Measurements from ENCODE around the gene CLMN.
"Not testable (repeated sequence)": the region's sequence is repeated elsewhere in the genome, so short reads cannot be mapped to it uniquely, and the experiment has no call there.

CLMN gene

DNA sequence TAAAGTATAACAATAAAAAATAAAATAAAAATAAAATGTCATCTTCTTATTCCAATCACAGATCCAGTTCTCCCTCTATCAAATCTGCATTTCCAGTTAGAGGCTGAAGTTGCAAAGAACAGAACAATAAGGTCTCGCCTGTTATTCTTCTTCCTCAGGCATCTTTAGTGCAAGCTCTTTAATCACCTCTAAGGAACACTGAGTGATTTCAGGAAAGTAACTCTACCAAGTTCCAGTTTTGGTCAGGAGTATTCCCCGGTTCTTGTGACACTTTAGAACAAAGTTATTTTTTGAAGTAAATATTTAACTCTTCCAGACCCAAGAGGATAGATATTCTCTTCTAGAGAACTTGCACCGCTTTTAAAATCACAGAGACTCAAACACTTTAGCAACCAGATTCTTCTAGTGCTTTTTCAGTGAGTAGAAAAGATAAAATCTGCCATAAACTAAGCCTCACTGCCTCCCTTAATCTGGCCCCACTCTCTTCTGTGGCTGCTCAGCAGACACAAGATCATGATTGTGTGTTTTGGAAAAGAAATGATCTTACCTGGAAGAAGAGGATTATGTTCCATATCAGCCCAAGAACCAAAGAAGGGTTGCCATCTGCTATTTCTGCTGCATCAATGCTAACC lies 104.5 kb downstream of the CLMN start:
- DNase-seq: no peak

DNA sequence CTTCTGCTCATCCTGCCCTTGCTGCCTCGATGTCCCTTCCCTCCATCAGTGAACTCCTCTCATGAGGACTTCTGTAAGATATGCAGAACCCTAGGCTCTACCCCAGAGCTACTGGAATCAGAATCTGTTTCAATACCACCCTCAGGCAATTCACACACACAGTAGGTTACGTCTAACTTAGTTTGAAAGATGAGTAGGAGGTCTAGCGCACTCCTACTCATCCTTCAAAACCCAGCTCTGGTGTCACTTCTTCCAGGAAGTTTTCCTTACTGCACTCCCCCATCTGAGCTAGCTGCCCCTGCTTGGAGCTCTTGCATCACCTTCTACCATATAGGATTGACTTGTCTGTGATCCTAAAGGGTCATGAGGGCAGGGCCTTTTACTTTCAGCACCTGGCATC lies 105.9 kb downstream of the CLMN start:
- DNase-seq: no peak

DNA sequence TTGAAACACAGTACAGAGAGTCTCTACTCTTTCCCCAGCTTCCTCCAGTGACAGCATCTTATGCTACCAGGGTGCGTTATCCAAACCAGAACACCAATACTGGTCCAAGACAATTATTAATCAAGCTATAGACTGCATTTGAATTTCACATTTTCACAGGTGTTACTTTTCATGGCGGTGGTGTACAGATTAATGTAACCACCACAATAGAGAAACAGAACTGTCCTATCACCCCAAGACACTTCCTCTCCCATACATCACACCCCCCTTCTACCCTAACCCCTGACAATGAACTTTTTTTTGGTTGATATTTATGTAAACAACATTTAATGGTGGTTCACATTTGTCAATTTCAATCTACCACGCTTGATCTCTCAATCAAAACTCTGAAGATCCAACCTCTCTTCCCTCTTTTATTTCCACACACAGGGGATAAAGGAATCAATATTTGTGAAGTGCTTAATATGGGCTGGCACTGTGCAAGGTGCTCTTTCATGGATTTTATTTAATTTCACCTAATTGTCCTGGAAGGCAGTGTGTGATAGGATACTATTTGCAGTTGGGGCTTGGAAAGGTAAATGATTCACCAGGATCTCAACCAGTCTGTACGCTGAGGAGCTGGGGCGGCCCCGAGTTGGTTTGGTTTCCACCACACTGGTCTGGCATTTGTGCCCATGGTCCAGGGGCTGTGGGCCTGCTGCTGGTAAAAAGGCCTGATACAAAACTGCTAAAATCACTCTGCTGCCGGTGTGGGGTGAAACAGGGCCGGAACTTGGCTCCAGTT lies 107.8 kb downstream of the CLMN start:
- DNase-seq: no peak

DNA sequence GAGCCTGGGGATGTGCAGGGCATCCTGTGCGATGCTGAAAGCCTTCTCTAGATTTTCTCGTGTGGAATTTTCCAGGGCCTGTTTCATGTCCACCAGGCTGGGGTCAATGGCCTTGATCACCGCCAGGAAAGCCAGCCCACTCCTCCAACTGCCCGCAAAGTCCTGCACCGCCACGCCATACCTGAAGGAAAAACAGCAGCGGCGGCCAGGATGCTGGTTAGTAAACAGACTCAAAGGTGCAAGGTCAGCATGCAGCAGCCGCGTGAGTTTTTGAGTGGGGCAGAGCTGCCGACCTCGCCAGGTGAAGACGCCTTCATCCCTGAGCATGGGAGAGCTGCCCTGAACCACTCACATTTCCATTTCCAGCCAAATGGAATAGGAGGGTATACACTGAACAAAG lies 109.0 kb downstream of the CLMN start:
- DNase-seq: no peak

DNA sequence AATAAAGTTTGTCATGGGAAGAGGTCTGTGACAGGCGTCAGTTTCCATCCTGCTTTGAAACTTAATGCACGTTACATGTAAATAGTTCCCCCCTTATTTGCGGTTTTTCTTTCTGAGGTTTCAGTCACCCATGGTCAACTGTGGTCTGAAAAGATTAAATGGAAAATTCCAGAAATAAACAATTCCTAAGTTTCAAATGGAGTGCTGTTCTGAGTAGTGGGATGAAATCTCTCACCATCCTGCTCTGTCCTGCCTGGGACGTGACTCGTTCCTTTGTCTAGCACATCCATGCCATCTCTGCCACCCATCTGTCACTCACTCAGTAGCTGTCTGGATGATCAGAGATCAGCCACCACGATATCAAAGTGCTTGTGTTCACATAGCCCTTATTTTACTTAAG lies 111.1 kb downstream of the CLMN start:
- no peak for DNase-seq

DNA sequence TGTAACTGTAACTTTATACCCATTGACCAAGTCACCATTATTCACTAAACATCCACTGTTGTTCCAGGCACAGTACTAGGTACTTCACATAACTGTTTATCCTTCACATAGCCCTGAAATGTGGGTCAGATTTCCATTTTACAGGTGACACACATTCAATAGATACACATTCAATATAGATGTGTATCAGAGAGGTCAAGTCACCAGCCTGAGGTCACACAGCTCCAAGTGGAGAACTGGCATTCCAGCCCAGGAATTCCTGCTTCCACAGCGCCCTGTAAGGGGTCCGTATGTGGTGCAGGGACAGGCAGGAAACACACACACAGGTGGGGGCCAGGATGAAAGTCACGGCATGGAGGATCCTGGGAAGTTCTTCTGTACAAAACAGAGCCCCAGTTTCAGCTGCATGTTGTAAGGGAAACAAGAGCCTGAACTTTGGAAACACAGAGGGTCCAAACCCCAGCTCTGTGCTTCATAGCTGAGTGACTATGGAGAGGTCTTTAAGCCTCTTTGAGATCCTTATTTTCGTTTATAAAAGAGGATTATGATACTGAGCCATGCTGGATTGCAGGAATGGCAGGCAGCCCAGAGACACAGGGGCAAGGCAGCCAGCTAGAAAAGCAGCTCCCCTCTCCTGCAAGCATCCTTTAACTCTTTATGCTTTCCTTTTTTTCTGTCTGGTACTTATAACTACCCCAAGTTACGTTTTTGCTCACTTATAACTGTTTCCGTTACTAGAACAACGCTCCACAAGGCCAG lies 112.1 kb downstream of the CLMN start:
- no peak for DNase-seq

DNA sequence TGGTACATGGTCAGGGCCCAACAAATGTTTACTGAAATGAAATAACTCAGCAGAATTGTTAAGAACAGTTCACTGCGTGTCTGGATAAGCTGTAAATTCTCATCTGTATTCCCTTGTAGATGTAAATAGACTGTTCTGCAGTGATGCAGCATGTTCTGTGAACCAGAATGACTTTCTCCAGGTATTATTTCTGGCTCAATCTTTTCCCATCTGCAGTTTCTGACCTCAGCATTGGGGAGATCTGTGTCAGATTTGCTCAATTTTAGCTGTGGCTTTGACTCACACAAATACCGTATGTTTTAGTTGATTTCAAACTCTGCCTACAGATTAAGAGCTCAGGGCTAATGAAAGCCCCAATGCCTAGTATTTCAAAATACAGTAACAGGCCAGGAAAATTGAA lies 113.2 kb downstream of the CLMN start:
- no peak for DNase-seq

DNA sequence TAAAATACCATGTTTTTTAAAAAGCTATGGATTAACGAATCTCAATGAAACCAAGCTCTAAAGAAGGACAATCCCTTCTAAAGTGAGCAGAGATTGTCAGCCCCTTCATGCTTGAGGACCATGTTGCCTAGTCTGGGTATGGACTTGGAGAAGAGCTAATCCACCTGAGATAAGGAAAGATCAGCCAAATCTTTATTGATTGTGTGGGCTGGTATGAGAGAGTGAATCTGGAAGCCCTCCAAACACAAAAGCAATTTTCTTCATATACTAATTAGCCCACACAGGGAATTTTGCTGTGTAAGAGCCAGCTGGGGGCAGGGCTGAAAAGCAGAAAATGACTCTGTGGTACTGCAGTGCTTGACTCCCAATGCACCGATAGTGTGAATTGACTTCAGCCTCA lies 115.0 kb downstream of the CLMN start:
- no peak for DNase-seq

DNA sequence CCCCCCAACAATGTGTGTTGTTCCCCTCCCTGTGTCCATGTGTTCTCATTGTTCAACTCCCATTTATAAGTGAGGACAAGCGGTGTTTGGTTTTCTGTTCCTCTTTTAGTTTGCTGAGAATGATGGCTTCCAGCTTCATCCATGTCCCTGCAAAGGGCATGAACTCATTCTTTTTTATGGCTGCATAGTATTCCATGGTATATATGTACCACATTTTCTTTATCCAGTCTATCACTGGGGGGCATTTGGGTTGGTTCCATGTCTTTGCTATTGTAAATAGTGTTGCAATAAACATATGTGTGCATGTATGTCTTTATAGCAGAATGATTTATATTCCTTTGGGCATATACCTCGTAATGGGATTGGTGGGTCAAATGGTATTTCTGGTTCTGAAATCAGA lies 118.0 kb downstream of the CLMN start:
- not testable (repeated sequence) for DNase-seq

DNA sequence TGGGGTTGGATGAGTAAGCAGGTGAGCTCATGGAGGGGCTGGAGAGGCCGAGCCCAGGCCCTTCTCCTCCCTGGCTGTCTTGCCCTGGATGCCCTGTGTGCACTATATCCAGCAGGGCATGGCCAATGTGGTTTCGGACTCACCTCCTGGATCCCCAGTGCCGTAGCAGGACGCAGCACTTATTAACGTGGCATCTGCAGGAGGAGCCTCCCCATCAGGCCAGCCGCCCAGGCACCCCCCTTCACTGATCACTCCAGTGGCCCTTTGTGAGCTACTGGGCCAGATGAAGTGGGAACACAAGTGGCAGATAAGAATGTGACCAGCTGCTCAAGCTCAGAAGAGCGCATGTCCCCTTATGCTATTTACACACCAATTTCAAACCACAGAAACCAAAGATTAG lies 119.3 kb downstream of the CLMN start:
- no peak for DNase-seq

DNA sequence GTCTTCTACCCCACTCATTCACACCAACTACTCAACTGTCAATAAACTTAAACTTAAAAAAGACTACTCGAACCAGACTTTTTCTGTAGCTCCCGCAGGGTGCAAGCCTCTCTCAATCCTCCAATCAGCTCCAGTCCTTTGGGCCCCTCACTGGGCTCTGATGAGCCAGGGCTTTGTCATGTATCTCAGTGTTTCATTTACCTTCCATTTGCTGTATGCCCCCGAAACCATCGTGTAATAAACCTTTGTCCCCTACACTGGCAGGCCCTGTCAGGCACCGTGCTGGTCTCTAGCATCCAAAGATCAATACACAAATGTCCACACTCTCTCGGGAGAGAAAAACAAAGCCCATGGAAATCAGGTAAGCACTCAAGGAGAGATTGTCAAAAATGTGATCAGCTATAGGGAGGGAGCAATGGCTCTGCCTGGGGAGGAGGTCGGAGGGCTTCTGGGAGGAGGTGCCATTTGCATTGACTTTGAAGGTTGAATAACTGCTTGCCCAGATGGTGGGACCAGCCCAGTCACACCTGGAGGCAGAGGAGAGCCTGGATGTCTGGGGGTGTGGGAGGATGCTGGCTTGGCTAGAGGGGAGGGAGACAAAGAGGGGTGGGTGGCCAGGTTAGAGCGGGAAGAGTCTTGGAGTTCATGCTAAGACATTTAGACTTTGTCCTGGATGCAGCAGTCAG lies 120.3 kb downstream of the CLMN start:
- DNase-seq: no peak

DNA sequence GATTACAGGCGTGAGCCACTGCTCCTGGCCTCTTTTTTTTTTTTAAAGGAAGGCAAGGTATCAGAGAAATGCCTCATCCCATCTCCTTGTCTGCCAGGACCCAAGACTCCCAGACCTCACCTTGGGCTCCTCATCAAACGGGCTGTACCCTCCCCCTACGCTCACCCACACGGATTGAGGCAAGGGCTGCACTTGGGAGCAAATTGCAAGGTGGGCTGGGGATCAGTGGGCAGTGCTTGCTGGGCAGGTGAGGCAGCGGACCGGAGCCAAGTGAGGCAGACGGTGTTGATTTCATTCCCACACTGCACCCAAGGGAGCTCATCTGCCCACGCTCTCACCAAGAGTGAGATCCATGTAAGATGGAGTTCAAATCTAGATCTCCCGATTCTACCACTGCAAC lies 121.4 kb downstream of the CLMN start:
- no peak for DNase-seq

DNA sequence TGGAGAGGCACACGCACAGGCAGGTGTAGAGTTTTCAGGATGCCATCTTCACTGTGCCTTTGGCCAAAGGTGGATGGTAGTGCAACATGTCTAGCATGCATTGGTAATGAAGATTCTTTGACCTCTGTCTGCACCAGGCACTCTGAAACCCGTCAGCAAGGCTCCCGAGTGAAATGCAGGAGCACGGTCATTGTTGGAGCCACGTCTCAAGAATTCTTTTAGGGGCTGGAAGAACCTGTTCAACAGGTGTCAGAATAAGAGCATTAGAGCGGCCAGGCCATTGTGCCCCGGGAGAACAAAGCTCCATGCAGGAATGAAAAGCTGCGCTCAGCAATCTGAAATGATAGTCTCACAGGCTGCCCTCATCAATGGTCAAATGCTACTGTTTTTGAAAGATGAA lies 122.2 kb downstream of the CLMN start:
- no peak for DNase-seq

DNA sequence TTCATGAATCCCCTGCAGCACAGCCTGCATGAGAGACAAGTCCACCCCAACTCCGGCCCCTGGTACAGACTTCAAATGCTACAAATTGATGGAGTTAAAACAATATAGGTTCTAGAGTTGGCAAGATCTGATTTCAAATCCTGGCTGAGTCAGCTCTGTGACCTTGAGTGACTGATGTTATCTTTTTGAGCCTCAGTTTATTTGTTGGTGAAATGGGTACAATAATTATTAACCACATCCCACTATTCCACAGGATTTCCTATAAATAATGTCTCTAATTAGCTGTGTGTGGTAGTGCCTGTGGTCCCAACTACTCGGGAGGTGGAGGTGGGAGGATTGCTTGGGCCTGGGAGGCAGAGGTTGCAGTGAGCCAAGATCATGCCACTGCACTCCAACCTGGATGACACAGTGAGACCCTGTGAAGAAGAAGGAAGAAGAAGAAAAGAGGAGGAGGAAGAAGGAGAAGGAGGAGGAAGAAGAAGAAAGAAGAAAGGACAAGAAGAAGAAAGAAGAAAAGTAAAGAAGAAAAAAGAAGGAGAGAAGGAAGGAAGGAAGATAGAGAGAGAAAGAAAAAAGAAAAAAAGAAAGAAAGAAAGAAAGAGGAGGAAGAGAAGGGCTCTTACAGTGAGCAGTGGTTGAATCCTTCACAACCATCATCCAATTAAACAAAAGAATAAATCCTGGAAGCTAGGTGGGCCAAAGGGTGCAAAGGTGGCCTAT lies 122.7 kb downstream of the CLMN start:
- no peak for DNase-seq

DNA sequence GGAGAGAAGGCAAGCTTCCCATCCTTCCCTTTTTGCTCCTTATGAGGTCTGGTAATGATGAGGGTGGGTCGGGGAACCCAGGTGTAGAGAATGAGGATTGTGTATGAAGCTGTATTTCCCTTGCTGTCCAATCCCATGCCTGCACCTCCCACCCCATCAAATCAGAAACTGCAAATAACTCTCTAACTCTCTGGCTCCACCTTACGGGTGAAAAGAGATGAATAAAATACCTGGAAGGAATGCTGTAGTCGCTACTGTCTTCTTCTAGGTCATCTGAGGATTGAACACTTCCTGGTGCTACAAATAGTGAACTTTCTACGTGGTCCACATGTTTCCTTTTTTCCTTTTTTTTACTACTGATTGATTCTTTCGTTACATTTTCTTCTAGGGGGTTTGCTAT lies 123.4 kb downstream of the CLMN start:
- no peak for DNase-seq

DNA sequence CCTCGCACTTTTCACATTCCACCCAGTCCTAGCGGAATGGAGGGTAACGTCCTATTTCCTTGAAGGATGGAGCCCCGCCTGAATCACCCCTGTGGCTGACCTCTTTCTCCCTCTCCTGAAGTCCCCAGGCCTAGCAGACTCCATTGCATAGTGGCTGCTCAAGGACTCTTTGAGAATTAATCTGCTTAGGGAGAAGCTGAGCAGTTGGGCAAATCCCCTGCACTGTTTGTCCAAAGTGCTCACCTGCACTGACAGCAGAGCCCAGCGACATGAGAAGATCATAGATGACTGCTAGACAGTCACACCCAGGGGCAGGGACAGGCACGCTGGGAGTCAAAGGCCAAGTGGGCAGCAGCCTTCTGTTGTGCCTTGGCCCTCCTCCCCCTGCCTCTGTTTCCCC lies 124.7 kb downstream of the CLMN start:
- no peak for DNase-seq

DNA sequence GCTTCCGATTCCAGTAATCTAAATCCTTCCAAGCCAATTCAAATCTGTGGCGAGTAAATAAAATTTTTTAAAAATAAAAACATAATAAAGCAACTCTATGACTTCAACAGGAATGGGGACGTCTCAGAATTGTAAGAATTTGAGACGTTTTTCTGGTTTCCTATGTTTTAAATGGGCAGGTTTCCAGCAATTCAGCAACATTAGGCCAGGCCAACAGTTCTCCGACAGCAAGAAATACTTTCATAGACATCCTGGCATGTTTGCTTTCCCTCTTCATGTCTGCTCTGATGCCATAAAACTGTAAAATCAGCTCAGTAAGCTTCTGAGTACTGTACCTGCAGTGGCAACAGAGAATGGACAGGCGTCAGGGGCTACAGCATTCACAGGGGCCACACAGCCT lies 126.6 kb downstream of the CLMN start:
- no peak for DNase-seq

DNA sequence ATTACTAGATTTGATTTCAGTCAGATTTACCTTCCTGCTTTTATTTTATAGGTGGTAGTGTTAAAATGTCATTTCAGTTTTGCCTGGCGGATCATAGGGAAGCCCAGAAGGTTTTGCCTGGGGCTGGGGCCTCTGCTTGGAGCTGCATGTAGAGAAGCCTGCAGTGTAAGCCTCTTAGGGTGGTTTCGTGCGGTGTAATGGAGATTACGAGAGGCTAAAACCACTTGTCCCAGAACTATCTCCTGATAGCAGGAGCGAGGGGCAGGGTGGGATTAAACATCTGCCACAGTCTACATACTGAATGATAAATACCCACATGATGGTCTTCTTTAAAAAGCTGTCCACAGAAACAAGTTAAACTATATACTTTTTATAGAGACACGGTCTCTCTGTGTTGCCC lies 127.4 kb downstream of the CLMN start:
- DNase-seq: no peak

DNA sequence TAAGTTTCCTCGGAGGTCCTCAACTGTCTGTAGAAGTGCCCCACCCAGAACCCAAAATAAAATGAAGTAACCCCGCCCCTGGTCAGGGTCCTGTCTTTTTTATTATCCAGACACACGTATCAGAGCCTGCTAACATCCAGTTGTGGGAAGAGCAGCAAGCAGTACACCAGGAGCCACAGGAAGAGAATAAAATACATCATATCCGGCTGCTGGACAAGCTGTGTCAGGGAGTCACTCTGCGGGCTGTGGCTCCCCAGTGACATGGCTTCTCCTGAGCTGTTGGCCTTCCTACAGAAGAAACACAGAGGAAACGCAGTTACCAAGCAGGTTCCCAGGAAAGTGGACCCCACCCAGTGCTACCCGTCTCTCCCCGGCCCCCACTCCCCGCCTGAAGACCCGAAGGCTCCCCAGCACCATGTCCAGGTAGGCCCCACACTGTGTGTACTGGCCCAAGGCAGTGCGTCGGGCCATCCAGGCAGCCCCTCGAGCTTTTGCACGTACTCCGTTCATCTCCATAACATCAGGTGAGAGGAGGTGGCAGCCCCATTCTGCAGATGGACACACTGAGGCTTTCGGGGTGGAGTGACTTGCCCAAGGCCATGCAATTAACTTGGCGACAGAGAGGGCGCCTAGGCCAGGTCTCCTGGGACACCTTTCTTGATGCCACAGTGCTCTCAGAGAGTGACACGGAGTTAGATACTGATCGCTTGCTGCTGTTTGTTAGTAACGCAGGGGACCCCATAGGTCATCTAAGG lies 128.1 kb downstream of the CLMN start:
- no peak for DNase-seq

DNA sequence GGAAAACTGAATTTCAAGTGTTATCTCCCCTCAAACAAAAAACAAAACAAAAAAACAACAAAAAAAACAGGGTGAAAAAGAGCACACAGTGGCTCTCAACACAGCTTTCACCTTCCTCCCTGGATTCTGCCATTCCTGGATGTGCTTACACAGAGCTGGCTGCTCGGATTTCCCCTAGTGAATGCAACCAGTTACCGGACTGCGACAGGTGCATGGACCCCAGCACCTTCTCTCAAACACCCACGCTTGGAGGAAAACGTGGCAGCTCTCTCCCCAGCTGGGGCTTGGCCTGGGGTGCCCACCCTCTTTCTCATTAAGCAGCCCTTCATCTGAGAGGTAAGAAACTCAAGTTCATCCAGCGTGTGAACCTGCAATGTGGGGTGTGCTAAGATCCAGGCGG lies 128.9 kb downstream of the CLMN start:
- DNase-seq: no peak

DNA sequence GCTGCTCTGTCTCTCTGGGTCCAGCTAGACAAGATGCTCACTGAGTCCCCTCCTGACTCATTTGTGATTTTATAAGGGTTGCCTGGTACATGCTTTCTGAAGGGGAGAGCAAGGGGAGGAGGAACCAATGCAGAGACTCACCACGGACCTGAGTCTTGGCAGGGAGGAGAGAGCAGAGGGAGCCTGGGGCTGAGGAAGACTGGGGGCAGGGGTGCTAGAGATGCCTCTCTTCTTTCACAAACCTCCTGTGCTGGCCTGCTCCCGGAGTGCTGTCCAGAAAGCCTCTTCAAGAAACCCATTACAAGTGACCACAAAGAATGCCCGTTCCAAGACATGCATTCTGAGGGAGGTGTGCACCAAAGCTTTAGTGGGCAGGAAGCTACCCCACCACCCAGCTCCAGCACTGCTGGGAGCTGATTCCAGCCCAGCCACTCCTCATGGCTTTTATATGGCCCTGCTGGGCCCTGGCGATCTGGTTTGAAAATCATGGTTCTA lies 129.3 kb downstream of the CLMN start:
- no peak for DNase-seq

Measured in activated effector memory CD4-positive, alpha-beta T cell treated with Interleukin-2 at 50 U/mL for 16 hours (primary cell).